WERI-Rb-1 (cell line): Measurements from ENCODE around the gene ALG2.

ENCODE experiments used
- DNase-seq: peaks from one replicate; pipeline ENCODE4 v3.0.0-alpha.2; 2020
- H3K27ac ChIP-seq: fragments of 250-450 bp; sonication (Bioruptor Pico); 2 replicates; pipeline ENCODE4 v1.5.1; 2020; ENCODE audit warnings: mild to moderate bottlenecking, moderate library complexity
- H3K27me3 ChIP-seq: fragments of 250-450 bp; sonication (Bioruptor Pico); 2 replicates; pipeline ENCODE4 v1.5.1; 2021; ENCODE audit warnings: mild to moderate bottlenecking, low read depth, moderate library complexity; ENCODE audit not compliant: insufficient read depth, severe bottlenecking
- H3K36me3 ChIP-seq: fragments of 250-450 bp; sonication (Bioruptor Pico); 2 replicates; pipeline ENCODE4 v1.5.1; 2020; ENCODE audit warnings: mild to moderate bottlenecking, moderate library complexity
- H3K4me3 ChIP-seq: 2 replicates; pipeline ENCODE4 v1.5.1; 2011; ENCODE audit warnings: low read depth, mild to moderate bottlenecking, control low read depth, low read length
- H3K9me3 ChIP-seq: fragments of 250-450 bp; sonication (Bioruptor Pico); 2 replicates; pipeline ENCODE4 v1.5.1; 2021; ENCODE audit warnings: mild to moderate bottlenecking, moderate library complexity; ENCODE audit not compliant: severe bottlenecking
- TF ChIP-seq, protein P1 (sequence below): IDR thresholded peaks from 2 replicates; pipeline ENCODE4 v1.5.1; 2011; ENCODE audit warnings: low read depth, mild to moderate bottlenecking, control low read depth, inconsistent platforms, low read length

Gene ALG2, protein sequence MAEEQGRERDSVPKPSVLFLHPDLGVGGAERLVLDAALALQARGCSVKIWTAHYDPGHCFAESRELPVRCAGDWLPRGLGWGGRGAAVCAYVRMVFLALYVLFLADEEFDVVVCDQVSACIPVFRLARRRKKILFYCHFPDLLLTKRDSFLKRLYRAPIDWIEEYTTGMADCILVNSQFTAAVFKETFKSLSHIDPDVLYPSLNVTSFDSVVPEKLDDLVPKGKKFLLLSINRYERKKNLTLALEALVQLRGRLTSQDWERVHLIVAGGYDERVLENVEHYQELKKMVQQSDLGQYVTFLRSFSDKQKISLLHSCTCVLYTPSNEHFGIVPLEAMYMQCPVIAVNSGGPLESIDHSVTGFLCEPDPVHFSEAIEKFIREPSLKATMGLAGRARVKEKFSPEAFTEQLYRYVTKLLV

DNA sequence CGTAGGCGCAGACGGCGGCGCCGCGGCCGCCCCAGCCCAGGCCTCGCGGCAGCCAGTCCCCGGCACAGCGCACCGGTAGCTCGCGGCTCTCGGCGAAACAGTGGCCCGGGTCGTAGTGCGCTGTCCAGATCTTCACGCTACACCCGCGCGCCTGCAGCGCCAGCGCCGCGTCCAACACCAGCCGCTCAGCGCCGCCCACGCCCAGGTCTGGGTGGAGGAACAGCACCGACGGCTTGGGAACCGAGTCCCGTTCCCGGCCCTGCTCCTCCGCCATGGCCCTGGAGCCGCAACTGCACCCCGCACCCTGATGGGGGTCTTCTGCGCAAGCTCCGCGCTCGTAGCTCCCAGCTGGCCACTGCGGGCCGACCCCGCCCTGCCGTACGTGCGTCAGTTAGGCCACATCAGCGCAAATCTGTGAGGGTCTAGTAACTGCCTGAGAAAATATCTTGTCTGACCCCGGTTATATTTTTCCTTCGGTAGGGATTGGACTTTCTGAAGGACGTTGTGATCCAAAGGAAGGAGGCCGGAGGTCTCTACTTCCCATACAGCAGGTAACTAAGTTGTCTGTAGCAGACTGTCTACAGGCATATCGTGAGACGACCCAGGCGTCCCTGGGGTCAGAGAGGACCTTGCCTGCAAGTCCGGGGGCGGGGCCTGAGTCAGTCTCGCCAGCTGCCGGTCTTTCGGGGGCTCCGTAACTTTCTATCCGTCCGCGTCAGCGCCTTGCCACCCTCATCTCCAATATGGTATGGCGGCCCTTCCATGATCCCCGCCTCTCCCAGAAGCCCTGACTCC lies at the start of gene ALG2, which contains the start of gene SEC61B:
Gene ALG2, minus strand, starts transcription at position 322 of the 795 bp plus-strand sequence. Its CDS starts 48 bp downstream, at position 274.
Gene SEC61B, plus strand, starts transcription at position 662 of the 795 bp plus-strand sequence. Its CDS starts 82 bp downstream, at position 744.
- DNase-seq = peak; percentile 98
- Histone ChIP-seq H3K4me3 (peak within 1 kb of the TSS; percentile 95), H3K27me3 (no peaks in the 10 kb centered on the region), H3K36me3 (peaks cover 74% of the 10 kb centered on the region), H3K27ac (peak within 1 kb of the TSS; percentile 99), H3K9me3 (no peaks in the 10 kb centered on the region)
- TF ChIP-seq, protein P1, sequence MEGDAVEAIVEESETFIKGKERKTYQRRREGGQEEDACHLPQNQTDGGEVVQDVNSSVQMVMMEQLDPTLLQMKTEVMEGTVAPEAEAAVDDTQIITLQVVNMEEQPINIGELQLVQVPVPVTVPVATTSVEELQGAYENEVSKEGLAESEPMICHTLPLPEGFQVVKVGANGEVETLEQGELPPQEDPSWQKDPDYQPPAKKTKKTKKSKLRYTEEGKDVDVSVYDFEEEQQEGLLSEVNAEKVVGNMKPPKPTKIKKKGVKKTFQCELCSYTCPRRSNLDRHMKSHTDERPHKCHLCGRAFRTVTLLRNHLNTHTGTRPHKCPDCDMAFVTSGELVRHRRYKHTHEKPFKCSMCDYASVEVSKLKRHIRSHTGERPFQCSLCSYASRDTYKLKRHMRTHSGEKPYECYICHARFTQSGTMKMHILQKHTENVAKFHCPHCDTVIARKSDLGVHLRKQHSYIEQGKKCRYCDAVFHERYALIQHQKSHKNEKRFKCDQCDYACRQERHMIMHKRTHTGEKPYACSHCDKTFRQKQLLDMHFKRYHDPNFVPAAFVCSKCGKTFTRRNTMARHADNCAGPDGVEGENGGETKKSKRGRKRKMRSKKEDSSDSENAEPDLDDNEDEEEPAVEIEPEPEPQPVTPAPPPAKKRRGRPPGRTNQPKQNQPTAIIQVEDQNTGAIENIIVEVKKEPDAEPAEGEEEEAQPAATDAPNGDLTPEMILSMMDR = no peak

DNA sequence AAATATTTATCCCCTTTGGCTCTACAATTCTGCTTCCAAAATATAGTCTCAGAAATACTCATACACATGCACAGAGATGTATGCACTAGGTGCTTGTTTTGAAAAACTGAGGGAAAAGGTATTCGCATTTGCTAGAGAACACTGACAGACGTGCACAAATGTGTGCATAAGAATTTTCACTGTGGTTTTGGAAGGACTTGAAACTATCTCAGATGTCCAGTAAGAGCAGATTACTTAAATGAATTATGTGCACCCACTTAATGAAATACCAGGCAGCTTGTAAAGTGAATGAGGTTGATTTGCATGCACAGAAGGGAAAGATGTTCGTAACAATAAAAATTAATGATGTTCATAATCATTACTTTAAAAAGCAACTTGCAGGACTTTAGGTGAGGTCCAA lies 48.7 kb upstream of the ALG2 start:
- no peak for DNase-seq
- TF ChIP-seq, protein P1 = no peak
- Histone ChIP-seq H3K36me3 (no peaks in the 10 kb centered on the region), H3K27ac (no peak overlapping the region), H3K9me3 (no peaks in the 10 kb centered on the region), H3K27me3 (no peaks in the 10 kb centered on the region), H3K4me3 (no peak overlapping the region)

DNA sequence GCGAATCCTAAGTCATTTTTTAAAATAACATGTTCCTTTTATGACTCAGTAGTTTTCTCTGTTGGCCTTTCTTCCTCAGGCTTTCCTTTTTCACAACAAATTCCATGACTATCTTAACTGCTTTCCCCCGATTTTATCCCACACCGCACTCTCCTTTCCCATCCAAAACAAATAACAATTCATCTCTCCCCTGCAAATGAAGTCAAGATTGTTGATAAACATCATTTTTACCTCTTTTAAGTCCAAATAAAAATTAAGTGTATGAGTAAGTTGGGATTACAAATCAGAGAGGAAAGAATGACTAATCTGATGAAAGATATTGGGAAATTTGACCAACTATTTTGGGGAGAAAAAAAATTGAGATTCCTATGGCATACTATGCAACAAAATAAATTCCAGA lies 47.7 kb upstream of the ALG2 start:
- Histone ChIP-seq H3K9me3 (no peaks in the 10 kb centered on the region), H3K36me3 (no peaks in the 10 kb centered on the region), H3K27me3 (no peaks in the 10 kb centered on the region), H3K27ac (no peak overlapping the region), H3K4me3 (no peak overlapping the region)
- DNase-seq = no peak
- TF ChIP-seq, protein P1 = no peak

DNA sequence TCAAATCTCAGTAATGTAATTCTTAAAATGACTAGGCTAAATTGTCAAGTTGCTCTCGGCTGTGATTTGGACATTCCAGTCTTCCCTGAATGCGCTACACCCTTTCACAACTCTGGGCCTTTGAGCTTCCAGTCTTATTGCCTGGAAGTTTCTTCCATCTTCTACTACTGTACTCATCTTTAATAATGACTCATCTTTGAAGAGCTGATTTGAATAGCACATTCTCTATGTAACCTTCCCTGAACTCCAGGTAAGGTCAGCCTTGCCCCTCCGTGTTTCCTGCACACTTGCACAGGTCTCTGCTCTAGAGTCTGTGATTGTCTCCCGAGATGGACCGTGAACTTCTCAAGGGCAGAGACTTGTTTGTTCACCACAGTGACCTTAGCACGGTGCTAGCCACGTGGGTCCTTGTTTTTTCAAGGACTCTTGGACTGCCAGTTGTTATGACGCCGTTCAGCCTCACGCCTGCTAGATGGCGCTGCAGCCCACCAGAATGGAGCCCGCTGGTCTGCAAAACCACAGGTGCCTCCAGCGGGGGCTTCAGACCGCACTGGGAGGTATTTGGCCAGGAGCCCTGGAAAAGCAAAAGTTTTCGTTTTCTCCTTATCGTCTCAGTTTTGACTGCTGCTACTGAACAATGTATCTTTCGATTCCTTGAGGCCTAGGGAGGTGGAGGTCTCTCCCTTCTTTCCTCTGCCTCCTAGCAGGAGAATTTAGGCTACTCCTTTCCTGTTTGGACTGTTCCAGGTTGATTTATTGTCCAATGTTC lies 44.7 kb upstream of the ALG2 start:
- H3K9me3 ChIP-seq = no peaks in the 10 kb centered on the region
- TF ChIP-seq, protein P1 = peak; percentile 96
- no peaks in the 10 kb centered on the region for H3K36me3 ChIP-seq
- no peak overlapping the region for H3K27ac ChIP-seq
- DNase-seq = peak; percentile 86
- no peaks in the 10 kb centered on the region for H3K27me3 ChIP-seq
- no peak overlapping the region for H3K4me3 ChIP-seq

DNA sequence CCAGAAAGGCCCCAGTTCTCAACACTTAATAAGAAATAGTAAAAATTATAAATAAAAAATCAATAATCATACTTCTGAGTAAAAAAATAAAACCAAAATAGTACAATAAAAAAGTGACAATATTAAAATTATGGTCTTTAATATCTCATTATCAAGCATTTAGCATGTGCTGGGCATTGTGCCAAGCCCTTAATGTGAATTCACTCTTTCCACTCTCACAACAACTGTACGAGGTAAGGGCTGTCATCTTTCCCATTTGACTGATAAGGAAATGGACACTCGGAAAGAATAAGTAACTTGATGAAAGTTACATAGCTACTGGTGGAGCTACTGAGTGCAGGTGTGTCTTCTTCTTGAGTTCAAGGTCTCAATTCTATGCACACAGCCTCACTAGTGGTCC lies 43.9 kb upstream of the ALG2 start:
- TF ChIP-seq, protein P1 = no peak
- Histone ChIP-seq H3K27ac (no peak overlapping the region), H3K9me3 (no peaks in the 10 kb centered on the region), H3K4me3 (no peak overlapping the region), H3K36me3 (no peaks in the 10 kb centered on the region), H3K27me3 (no peaks in the 10 kb centered on the region)
- DNase-seq = no peak
